Bone marrow (tissue), 2 donors: ENCODE data around the gene OR2B2.
"Not testable (repeated sequence)": the region's sequence is repeated elsewhere in the genome, so short reads cannot be mapped to it uniquely, and the experiment has no call there.

Source experiments
- DNase-seq, 2 donors: peaks; one replicate each; lab custom pipeline; 2025; lab: John Stamatoyannopoulos, UW

OR2B2 gene

DNA sequence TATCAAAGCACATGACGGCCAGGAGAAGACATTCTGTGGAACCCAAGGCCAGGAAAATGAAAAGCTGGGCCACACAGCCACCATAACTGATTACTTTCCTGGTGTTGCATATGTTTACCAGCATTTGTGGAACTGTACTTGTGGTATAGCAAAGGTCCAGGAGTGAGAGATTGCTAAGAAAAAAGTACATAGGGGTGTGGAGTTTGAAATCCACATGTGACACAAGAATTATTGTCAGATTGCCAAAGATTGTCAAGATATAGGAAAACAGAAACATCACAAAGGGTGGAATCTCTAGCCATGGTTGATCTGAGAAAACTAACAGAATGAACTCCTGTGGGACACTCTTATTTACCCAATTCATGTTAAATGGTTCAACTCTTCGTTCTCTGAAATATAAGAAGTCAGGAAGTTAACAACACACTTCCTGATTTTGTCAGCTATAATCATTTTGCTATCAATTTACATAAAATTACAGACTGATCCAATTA is at the start of gene OR2B2:
TSS of gene OR2B2 (minus strand) at position 441 of the 491 bp plus-strand sequence. CDS start at position 364, 77 bp downstream.
- no peak for DNase-seq

DNA sequence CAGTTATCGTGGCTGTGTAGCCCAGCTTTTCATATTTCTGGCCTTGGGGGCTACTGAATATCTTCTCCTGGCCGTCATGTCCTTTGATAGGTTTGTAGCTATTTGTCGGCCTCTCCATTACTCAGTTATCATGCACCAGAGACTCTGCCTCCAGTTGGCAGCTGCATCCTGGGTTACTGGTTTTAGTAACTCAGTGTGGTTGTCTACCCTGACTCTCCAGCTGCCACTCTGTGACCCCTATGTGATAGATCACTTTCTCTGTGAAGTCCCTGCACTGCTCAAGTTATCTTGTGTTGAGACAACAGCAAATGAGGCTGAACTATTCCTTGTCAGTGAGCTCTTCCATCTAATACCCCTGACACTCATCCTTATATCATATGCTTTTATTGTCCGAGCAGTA is 45.3 kb upstream of the OR2B2 start:
- DNase-seq: no peak

DNA sequence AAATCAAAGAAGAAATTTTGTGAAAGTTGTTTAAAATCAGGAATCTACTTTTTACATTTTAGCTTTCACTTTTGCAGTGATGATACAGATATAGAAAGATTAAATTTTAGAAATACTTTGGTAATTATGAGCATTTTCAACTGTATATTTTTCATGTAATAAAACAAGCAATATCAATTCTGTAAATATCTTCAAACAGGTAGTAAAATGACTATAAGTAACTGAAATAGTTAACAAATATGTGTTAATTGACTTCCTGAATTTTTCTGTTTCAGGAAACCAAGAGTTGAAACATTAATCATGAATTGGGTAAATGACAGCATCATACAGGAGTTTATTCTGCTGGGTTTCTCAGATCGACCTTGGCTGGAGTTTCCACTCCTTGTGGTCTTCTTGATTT is 44.7 kb upstream of the OR2B2 start, which contains the start of gene OR2B6:
TSS of gene OR2B6 (plus strand) at position 301 of the 400 bp plus-strand sequence. CDS start at position 301, 0 bp downstream.
- no peak for DNase-seq

DNA sequence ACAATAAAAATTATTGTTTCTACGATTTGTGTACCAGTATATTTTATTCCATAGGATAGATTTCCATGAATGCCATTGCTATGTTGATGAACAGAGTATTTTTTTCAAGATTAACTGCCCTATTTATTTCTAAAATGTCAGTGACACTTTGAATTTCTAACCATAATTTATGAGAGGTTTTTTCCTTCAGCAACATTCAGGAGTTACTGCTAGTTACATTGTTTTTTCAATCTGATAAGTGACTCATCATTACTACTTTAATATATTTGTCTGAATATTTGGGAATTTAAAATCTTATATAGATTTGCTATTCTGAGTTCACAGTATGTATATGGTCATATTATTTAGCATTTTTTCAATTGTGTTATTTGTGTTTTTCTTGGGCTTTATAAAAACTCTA is 38.8 kb upstream of the OR2B2 start:
- DNase-seq: no peak

DNA sequence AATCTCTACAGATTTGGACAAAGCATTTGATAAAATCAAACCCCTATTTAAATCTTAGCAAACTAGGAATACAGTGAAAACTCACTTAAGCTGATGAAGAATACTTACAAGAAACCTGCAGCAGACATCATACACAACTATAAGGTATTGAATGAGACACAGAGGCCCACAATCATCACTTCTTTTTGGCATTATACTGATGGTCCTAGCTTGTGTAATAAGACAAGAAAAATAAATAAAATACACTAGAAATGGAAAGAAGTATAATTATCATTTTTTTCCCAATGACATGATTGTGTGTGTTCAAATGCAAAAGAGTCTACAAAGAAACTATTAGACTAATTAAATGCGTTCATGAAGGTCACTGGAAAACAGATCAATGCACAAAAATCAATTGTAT is 36.0 kb upstream of the OR2B2 start:
- no peak for DNase-seq

DNA sequence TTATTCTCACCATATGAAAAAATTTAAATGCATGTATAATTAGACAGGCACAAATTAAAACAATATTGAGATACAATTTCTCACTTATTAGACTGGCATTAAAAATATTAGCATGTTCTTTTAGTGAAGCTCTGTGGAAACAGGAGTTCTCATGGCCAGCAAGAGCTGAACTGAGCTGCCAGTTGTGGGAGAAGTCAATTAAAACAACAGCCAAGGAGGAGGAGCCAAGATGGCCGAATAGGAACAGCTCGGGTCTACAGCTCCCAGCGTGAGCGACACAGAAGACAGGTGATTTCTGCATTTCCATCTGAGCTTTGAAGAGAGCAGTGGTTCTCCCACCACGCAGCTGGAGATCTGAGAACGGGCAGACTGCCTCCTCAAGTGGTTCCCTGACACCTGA is 30.9 kb upstream of the OR2B2 start:
- DNase-seq: not testable (repeated sequence)

DNA sequence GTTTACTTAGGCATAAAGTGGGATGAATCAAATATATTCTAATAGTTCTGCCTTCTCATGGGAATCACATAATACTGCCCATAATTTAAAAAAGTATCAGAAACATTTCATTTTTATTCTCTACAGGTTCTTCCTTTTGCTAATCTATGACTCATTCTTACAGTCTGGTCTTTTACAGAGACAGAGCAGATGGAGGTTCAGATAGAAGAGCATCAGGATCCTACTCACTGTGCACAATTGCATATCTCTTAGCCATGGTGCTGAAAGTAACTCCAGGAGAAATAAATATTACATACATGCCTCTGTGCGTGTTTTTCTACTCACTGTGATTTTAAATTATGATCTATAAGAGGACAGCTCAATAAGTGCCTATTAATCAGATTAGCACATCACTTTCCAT is 28.6 kb upstream of the OR2B2 start:
- no peak for DNase-seq

DNA sequence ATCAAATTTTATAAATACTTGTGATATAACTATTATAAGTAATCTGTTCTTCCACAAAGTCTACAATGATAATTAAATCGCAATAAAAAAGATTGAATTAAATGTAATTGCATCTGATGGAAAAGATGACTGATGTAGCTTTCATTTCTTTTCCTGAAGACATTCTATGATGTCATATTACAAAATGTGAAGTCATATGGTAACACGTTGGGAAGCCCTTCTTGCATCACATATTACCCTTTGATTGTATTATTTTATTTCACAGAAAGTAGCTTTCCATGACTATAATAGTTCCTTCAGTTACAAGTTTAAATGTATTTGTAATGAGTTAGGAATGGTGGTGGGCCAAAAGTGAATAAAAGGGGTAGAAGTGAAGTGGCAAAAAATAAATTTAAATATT is 19.0 kb upstream of the OR2B2 start:
- no peak for DNase-seq

DNA sequence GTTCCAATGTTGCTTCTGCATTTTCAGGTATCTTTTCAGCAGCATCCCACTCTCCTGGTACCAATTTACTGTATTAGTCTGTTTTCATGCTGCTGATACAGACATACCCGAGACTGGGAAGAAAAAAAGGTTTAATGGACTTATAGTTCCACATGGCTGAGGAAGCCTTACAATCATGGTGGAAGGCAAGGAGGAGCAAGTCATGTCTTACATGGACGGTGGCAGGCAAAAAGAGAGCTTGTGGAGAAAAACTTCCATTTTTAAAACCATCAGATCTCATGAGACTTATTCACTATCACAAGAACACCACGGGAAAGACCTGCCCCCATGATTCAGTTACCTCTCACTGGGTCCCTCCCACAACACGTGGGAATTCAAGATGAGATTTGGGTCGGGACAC is 17.7 kb upstream of the OR2B2 start:
- DNase-seq: not testable (repeated sequence)

DNA sequence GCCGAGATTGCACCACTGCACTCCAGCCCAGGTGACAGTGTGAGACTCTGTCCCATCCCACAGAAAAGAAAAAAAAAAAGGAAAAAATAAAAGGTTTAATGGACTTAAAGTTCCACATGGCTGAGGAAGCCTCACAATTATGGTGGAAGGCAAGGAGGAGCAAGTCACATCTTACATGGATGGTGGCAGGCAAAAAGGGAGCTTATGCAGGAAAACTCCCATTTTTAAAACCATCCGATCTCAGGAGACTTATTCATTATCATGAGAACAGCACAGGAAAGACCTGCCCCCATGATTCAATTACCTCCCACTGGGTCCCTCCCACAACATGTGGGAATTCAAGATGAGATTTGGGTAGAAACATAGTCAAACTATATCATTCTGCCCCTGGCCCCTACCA is 15.8 kb upstream of the OR2B2 start:
- DNase-seq: not testable (repeated sequence)

DNA sequence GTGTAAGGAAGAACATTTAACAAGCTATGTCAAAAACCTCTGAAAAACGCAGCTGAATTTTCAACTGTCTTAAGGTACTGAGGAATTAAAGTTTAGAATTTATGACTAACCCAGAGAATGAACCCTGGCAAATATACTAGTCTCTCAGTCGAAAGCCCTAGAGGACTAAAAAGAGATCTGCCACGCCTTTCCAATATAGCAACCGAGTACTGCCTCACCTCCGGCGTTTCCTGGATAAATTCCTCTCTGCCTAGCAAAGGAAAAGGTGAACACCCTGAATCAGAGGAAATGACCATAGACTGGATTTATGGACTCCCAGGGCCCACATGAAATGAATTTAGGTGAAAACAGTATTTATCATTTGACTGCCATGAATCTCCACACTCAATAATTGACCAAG is 12.0 kb upstream of the OR2B2 start:
- no peak for DNase-seq

DNA sequence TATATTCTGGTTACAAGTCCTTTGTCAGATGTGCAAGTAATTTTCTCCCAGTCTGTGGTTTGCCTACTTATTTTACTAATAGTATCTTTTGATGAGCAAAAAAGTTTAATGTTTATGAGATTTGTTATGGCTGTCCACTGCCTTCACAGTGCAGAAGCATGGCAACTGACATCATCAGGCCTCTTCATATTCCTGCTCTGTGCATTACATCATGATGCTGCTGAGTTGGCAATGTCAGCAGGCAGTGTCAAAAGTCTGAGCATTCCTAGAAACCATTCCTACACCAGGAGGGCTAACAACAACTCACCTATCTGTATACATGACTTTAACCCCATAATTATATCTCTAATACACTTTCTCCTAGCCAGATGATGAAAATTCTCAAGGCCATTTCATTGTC is 10.8 kb upstream of the OR2B2 start:
- no peak for DNase-seq

DNA sequence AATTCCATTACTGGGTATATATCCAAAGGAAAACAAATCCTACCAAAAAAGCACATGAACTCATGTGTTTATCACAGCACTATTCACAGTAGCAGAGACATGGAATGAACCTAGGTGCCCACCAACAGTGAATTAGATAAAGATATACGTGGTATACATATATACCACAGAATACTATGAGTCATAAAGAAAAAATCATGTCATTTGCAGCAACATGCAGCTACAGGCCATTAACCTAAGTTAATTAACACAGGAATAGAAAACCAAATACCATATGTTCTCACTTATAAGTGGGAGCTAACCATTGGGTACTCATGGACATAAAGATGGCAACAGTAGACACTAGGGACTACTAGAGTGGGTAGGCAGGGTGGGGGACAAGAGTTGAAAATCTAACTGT is 4.2 kb downstream of the OR2B2 start:
- DNase-seq: no peak

DNA sequence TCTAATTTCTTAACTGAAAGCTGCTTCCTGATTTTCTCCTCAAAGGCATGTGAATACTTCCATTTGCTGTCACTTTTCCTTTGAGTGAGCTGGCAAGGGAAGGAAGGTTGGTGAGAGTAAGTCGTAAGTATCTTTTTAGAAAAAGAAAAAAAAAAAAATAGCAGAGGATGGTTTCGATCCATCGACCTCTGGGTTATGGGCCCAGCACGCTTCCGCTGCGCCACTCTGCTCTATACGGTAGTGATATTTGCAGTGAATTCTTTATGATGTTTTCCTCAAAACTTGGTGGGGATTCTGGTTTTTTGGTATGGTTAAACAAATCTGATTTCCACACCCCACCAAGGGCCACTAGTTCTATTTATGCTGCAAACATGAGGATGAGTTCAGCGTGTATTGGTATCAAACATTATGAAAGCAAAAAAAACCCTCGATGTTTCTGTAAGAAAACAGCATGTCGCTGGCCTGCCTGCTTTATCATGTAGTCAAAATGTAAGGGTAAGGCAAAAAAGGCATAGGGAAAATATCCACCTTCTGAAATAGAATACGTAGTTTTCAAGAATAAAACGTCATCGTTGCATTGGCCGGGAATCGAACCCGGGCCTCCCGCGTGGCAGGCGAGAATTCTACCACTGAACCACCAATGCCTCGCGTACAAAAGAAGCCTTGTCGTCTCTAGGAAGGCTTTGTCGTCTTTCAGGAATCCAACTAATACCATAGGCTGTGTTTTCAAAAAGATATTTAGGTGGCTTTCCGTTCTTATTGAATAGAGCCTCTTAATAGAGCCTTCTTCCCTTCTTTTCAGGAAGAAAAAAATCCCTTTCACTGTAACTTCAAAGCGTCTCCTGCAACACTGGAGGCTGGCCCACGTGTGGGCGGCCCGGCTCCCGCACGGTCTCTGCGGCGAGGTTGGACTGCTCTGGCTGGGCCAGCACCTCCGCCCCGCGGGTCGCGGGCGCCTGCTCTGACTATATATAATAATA is 9.6 kb downstream of the OR2B2 start:
- DNase-seq: peak; percentile 78 to 82

DNA sequence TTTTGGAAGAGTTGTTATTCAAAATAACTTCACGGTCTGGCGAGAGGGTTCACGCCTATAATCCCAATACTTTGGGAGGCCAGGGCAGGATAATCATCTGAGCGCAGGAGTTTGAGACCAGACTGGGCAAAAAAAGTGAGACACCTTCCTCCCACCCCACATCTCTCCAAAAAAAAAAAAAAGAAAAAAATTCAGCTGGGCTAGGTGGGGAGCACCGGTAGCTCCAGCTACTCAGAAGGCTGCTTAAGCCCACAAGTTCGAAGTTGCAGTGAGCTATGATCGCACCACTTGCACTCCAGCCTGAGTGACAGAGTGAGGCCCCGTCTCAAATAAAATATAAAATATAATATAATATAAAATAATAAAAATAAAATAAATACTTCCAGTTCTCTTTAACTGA is 10.4 kb downstream of the OR2B2 start:
- no peak for DNase-seq

DNA sequence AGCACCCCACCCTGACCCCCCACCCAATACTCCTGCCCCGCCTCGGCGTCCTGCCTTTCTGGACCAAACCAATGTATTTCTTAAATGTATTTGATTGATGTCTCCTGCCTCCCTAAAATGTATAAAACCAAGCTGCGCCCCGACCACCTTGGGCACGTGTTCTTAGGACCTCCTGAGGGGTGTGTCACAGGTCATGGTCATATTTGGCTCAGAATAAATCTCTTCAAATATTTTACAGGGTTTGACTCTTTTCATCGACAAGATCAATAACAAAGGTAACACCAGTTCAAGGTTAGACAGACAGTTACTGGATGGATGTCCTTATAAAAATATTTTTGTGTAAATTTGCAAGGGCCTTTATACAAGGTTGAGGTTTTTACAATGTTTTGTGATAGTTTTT is 12.0 kb downstream of the OR2B2 start:
- DNase-seq: not testable (repeated sequence)

DNA sequence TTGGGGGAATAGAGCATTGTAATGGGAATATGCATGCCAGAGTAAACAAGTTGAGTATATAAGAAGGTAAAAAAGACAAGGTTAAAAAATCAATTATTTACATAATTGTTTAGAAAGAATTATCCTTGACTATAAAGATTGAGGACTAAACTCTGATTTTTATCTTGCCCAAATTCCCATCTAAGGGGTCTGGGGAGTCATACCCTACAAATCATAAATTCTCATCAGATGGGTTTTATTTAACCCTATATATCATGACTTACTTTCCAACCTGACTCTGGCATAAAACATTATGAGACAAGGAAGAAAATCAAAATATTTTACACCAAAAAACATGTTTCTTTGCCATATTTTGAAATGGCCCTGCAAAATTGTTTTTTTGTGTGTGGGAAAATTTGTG is 12.7 kb downstream of the OR2B2 start:
- no peak for DNase-seq

DNA sequence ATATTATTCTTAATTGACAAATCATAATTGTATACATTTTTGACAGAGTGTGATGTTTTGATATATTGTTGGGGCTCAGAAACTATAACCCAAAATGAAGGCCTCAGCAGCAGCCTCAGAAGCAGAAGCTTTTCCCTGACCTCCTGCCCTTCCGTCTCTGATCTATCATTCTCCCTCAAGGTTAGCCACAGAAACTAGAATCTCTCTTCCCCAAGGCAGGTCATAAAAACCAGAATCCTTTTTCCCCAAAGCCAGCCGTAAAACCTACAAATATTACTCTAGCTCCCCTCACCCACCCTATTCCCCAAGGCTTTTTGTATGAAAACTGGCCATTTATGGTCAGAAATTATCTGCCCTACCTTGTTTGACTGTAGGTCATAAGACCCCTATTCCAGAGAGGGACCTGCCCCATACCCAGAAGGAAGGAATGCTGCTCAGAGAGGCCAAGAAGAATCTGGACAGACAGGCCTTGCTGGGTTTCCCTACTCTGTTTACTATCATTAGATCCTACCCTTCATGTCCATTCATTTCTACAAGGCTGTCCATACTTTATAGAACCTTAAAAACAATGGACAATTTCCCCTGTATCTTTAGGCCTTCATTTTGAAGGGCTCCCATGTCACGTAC is 14.5 kb downstream of the OR2B2 start:
- no peak for DNase-seq

DNA sequence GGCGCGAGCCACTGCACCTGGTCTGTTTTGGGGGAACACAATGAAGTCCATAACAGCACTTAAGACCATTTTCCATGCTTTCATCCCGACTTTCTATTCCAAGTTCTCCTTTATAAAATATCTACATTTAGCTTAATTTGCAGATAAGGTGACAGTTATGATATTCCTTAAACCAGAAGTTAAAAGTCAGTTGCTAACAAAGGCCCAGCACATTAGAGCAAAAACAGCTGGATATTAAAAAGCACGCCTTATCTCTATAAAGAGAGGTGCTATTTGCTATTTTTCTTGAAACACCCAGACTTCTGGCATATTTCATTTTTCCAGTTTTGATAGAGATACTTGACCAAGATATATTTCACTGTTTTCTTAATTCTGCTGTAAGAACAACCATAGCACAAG is 15.8 kb downstream of the OR2B2 start:
- no peak for DNase-seq

DNA sequence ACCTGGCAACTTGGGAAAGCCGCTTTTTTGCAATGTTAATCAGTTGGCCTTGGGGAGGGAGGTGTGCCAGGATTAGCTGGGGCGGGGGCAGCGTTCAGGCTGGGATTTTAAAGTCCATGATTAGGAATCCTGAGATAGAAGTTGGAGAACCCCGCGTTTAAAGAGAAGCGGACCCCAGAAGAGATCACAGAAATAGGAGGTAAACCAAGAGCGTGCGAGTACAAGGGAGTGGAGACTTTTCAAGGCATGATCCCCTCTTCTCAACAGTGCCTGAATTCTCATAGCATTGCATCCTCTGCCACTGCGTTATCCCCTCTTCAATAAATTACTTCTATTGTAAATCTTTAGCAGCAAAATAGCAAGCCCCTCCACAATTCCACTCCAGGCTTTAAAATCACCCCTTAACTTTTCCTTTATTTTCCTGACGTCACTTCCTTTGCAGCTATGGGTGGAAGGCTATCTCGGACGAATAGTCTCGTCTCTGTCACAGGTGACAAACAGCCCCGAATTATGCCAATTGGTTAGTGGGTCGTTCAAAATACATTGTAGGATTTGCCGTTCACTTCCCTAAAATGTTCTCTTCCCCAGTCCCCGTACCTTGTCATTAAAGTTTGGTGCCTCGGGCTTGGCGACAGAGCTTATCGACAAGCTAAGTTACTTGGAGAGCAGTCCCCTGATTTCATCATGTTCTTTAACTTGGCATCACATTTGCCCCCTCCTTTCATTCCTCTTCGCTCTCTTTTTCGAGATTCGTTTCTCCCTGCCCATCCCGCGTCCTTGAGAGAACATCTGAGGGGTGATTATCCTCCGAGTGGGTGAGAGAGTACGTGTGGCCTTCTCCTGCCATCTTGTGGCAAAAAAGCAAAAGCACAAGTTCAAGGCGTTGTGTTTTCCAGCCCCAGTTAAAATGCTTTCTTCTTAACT is 17.1 kb downstream of the OR2B2 start:
- DNase-seq: peak; percentile 39 to 79

DNA sequence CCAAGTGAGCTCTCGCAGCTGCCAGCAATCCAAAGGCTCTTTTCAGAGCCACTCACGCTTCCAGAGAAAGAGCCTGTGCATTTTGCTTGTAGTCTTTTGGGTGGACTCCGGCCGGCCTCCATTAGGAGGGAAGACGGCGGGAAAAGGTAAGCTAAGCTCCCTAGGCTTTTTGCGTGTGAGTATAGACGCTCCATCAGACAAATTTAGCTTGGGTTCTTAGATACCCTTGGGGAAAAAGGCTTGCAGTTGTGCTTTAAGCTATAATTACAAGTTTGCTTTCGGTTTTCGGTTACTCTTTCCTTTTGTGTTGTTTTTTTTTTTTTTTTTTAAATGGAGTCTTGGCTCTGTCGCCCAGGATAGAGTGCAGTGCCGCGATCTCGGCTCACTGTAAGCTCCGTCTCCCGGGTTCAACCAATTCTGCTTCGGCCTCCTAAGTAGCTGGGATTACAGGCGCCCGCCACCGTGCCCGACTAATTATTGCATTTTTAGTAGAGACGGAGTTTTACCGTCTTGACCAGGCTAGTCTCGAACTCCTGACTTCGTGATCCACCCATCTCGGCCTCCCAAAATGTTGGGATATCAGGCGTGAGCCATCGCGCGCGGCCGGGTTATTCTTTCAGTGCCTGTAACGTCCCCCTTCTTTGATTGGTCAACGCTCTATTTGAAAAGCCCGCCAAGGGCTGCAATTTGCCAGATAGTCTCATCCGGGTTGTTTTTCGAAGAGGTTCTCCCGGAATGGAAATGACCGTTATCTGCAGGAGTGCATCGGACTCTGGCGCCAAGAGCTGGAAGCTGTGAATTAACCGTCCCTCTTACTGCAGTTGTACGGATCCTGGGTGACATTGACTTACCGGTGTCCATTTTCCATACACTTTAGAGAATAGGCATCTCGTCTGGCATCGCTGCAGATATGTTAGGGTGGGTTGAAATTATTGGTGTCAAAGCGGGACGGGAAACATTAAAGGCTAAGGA is 18.1 kb downstream of the OR2B2 start:
- DNase-seq: peak; percentile 51 to 76
